ENCODE results near the gene PERM1.
"Not testable (repeated sequence)": the region's sequence is repeated elsewhere in the genome, so short reads cannot be mapped to it uniquely, and the experiment has no call there.

PERM1 gene

DNA sequence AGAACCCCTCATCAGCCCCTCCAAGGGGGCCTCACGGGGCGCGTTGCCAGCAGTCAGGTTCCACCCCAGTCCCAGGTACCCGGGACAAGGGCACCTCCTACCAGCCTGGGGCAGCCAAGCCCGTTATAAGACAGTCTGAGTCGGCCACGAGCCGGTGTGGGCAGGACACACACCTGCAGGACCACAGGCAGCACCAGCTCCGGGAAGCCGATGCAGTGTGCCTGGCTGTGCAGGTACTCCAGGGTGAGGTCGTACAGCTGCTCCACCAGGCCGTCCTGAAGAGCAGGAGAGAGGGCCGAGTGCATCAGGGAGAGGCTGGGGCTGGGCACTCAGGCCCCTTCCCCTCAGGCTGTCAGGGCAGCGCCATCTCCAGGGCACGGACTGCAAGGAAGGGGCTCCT lies 33.9 kb downstream of the PERM1 start:
- DNase-seq (ENCODE audit: low read depth): no peak

DNA sequence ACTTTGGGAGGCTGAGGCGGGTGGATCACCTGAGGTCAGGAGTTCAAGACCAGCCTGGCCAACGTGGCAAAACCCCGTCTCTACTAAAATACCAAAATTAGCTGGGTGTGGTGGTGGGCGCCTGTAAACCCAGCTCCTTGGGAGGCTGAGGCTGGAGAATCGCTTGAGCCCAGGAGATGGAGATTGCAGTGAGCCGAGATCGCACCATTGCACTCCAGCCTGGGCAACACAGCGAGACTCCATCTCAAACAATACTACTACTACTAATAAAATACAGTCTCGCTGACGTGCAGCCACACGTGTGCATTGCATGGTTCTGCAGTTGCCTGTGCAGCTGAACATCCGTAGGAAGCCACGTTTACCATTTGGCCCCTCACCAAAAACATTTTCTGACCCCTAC lies 35.1 kb downstream of the PERM1 start:
- not testable (repeated sequence) for DNase-seq (ENCODE audit: low read depth)

- DNase-seq (ENCODE audit: low read depth): no peak
Observed at GRCh38 chr1:945688-946556, 36.0 kb downstream of the PERM1 start.

DNA sequence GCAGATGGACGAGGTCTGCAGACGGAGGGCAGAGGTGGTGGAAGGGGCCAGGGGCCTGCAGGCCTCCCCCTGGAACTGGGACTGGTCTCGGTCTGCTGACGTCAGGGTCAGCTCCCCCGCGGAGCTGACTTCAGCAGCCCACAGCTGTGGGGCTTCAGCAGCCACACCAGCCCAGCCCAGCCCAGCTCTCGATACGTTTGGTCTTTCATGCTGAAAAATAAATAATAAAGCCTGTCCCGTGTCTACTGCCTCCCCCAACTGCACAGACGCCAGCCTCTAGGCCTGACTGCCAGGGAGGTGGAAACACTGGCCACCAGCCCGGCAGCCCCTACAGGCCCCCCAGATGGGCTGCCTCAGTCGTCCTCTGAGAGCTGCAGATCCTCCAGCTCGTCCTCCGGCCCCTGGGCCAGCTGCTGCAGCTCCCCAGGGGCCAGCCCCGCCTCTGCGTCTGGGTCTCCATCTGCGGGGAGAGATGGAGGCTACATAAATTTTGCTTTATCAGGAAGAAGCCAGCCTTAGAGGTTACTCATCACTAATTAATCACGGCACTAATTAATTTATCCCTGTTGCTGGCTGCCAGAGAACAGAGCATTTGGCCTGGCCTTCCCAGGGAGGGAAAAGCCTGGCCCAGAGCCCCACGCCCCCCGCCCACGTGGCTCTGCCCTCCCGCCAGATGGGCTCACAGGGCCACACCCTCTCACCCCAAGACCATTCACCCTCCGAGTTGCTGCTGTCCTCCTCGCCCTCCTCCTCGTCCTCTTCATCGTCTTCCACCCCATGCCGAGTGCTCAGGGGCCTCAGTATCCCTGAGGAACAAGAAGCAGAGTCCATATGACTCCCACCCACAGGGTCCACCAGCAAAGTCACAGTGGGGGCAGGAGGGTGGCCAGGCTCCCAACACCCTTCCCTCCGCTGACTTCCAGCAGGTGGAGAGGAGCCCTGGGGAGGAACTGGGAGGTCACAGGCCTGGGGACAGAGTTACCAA lies 37.3 kb downstream of the PERM1 start:
- no peak for DNase-seq (ENCODE audit: low read depth)

DNA sequence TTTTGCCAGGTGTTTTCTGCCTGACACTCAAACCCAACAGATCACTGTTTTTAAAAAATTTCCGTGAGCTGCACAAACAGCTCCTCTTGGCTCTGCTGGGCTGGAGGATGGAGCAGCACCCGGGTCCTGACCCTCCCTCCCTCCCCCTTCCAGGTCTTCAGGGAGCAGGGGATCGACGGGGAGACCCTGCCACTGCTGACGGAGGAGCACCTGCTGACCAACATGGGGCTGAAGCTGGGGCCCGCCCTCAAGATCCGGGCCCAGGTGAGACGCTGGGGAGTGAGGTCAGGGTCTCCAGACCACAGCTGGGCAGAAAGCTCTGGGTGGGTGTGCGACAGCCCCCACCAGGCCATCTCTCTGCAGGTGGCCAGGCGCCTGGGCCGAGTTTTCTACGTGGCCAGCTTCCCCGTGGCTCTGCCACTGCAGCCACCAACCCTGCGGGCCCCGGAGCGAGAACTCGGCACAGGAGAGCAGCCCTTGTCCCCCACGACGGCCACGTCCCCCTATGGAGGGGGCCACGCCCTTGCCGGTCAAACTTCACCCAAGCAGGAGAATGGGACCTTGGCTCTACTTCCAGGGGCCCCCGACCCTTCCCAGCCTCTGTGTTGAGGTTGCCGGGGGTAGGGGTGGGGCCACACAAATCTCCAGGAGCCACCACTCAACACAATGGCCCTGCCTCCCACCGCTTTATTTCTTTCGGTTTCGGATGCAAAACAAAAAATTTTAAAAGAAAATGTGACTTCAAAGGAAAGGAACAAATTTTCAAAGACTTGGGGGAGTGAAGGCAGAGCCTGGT lies 38.1 kb downstream of the PERM1 start:
- no peak for DNase-seq (ENCODE audit: low read depth)

DNA sequence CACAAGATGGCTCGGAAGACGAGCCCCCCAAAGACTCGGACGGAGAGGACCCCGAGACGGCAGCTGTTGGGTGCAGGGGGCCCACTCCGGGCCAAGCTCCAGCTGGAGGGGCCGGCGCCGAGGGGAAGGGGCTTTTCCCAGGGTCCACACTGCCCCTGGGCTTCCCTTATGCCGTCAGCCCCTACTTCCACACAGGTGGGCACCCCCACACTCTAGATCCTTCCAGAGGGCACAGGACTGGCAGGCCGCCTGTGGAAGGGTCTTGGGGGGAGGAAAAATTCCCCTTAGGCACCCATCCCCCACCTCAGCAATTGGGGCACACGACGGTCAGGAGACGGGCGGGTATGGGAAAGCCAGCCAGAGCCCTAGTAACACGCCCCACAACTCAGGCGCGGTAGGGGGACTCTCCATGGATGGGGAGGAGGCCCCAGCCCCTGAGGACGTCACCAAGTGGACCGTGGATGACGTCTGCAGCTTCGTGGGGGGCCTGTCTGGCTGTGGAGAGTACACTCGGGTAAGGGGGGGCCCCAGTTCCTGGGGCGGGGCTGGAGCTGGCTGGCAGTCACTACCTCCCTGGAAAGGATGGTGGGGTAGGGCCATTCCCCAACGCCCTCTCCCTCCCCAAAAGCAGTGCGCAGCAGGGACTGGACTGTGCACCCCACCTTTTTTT lies 38.9 kb downstream of the PERM1 start:
- DNase-seq (ENCODE audit: low read depth): no peak

DNA sequence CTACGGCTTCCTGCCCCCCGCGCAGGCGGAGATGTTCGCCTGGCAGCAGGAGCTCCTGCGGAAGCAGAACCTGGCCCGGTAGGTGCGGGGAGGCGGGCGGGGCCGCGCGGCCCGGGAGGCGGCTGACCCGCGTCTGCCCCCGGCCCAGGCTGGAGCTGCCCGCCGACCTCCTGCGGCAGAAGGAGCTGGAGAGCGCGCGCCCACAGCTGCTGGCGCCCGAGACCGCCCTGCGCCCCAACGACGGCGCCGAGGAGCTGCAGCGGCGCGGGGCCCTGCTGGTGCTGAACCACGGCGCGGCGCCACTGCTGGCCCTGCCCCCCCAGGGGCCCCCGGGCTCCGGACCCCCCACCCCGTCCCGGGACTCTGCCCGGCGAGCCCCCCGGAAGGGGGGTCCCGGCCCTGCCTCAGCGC lies 39.5 kb downstream of the PERM1 start:
- DNase-seq (ENCODE audit: low read depth): no peak

DNA sequence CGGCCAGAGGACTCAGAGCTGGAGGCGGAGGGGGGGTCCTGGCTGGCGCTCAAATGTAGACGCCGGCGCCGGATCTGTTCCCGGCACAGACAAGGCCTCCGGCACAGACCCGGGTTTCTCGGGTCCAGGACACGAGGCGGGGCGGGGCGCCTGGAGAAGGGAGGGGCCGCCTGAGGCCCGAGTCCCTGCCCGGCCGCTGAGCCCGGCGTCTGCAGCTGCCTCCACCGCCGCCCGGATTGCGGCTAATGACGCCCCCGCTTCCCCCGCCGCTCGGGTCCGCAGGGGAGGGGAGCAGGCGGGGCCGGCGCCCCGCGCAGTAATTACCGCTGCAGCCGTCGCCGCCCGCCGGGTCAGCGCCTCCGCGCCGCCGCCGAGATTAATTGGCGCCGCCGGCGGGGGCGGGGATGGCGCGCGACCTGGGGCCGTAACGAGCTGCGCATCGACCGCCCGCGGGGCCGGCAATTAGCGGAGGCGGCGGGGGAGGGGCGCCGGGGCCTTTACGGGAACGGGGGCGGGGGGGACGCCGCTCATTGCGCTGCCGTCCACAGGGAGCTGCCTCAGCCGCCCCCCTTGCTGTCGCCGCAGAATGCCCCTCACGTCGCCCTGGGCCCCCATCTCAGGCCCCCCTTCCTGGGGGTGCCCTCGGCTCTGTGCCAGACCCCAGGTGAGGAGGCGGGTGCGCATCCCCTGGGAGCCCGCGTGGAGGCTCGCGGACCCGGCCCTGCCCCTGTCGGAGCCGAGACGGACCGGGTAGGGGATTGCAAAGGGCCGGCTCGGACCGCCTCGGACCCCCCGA lies 40.1 kb downstream of the PERM1 start:
- no peak for DNase-seq (ENCODE audit: low read depth)

DNA sequence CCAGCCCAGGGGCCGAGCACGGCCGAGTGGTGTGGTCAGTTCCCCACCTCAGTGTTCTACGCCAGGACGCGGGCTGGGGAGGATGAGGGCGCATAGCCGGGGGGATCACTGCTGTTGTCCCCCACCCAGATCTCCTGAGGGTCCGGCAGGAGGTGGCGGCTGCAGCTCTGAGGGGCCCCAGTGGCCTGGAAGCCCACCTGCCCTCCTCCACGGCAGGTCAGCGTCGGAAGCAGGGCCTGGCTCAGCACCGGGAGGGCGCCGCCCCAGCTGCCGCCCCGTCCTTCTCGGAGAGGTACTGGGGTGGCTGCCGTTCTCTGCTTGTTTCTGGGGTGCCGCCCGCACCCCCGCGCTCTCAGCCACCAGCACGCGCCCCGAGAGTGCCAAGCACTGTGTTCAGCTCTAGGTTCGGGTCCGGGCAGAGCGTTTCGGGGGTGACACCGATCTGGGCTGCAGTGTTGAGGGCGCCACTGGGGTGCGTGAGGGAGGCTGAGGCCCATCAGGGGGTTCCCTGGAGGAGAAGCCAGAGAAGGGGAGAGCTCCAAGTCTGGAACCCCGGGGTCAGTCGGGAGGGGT lies 40.8 kb downstream of the PERM1 start:
- no peak for DNase-seq (ENCODE audit: low read depth)

GRCh38 chr1:940107-941014 lies 41.5 kb downstream of the PERM1 start:
- DNase-seq (ENCODE audit: low read depth): no peak

GRCh38 chr1:939511-940106 lies 42.3 kb downstream of the PERM1 start:
- no peak for DNase-seq (ENCODE audit: low read depth)

- DNase-seq (ENCODE audit: low read depth): no peak
Observed at GRCh38 chr1:938711-939489, 43.0 kb downstream of the PERM1 start.

DNA sequence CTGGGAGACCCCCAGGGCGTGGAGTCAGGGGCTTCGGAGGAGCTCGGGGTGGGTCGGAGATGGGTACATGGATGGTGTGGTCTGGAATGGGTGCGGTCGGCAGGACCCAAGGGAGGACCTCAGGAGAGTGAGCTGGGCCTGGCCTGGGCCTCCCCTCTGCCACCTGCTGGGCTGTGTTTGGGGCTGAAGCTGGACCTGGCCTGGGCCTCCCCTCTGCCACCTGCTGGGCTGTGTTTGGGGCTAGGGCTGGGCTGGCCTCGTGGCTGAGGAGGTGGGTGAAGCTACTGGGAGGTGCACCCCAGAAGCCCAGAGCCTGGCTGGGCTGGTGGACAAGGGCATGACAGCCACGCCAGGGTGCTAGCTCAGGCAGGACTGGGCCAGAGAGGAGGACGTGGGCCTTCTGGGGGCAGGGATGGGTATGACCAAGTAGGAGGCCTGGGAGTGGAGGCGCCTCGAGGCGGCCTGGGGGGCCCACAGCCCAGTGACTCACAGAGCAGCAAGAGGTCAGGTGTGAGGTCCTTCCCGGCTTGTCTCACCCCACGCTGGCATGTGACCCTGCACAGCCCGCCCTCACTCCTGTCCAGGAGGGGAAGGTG lies 43.7 kb downstream of the PERM1 start:
- no peak for DNase-seq (ENCODE audit: low read depth)

GRCh38 chr1:937521-937920 lies 44.4 kb downstream of the PERM1 start:
- DNase-seq (ENCODE audit: low read depth): no peak

DNA sequence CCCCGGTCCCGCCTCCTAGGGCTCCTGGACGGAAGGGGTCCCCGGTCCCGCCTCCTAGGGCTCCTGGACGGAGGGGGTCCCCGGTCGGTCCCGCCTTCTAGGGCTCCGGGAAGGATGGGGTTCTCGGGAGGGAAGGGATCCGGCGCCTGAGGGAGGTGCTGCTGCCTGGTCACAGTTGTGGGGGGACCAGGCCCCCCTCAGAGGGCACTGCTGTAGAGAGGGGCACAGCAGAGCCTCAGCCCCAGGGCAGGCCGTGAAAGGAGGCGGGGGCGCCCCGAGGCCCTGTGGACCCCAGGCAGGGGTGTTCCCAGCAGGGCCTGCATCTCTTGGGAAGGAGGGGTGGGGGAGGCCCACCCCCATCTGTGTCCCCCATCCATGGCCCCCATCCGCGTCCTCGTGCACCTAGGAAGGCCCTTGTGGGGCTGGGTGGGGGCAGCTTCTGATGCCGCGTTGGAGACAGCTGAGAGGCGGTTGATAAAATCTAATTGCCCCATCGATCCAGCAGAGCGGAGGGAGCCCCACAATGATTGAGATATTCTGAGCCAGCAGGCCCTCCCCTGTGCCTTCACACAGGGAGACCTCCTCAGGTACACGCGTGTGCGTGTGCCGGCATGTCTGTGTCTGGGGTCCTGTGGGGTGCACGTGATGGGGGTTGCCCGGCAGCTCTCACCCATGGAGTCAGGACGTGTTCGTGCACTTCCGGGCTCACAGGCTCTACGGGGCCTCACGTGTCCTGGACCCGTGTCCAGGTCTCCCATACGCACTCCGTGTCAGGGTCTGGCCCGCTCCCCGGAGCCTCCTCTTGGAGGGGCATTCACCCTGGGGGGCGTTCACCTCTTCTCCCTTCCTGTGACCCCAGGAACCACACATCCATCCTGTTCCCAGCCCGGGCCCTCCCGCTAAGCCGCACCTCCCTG lies 45.3 kb downstream of the PERM1 start:
- DNase-seq (ENCODE audit: low read depth): no peak

GRCh38 chr1:935751-936231 lies 46.1 kb downstream of the PERM1 start:
- no peak for DNase-seq (ENCODE audit: low read depth)
